Sigmoid colon (tissue), 7 donors: ENCODE measurements around the gene THBS1. TPM values are rescaled to one million over a fixed set of nuclear protein-coding genes. Genes with fewer than 3 reads are reported as not detected.
A peak's percentile ranks its signal among the peaks of the same experiment; 100 is the strongest.

Source experiments
- DNase-seq: peaks from one replicate; pipeline ENCODE4 v3.0.0-alpha.2; 2019
- H3K27ac ChIP-seq, 4 donors: fragments of 200-600 bp; sonication (generic); one replicate each; pipeline ENCODE4 v1.5.1; 2016 to 2019; ENCODE audit warnings: mild to moderate bottlenecking in 1 of 4
- H3K27me3 ChIP-seq, 3 donors: fragments of 200-600 bp; sonication (generic); one replicate each; pipeline ENCODE4 v1.5.1; 2019; ENCODE audit warnings: mild to moderate bottlenecking in 1 of 3
- H3K36me3 ChIP-seq, 4 donors: fragments of 200-600 bp; sonication (generic); one replicate each; pipeline ENCODE4 v1.5.1; 2016 to 2019
- H3K4me1 ChIP-seq, 4 donors: fragments of 200-600 bp; sonication (generic); one replicate each; pipeline ENCODE4 v1.5.1; 2017 to 2019
- H3K4me3 ChIP-seq, 4 donors: fragments of 200-600 bp; sonication (generic); one replicate each; pipeline ENCODE4 v1.5.1; 2017 to 2019; ENCODE audit warnings: mild to moderate bottlenecking in 2 of 4, moderate library complexity in 1 of 4
- H3K9me3 ChIP-seq, 4 donors: fragments of 200-600 bp in 3 of 4; sonication (generic) in 3 of 4; one replicate each; pipeline versions ENCODE4 v1.5.1 to v1.6.1; 2013 to 2019
- EP300 ChIP-seq, 4 donors: sonication (generic); formaldehyde crosslinking; IDR thresholded peaks; one replicate each; pipeline ENCODE4 v1.6.1; 2017; ENCODE audit warnings: antibody characterized with exemption in 4 of 4
- POLR2A ChIP-seq, 2 donors: fragments of 450-650 bp; IDR thresholded peaks; one replicate each; pipeline ENCODE4 v1.6.1; 2016; ENCODE audit warnings: antibody characterized with exemption in 2 of 2, mild to moderate bottlenecking in 2 of 2, moderate library complexity in 2 of 2
- POLR2AphosphoS5 ChIP-seq, 4 donors: sonication (generic); formaldehyde crosslinking; IDR thresholded peaks; one replicate each; pipeline ENCODE4 v1.6.1; 2017; ENCODE audit warnings: antibody characterized with exemption in 4 of 4
- WGBS, 2 donors: extraction: QIAGEN DNeasy Blood & Tissue Kit; methylation state at CpG; one replicate each; pipeline ENCODE4 v1.1.7; 2013; 5-methylcytosine and 5-hydroxymethylcytosine counted together
- intact Hi-C: fragments of 100-400 bp; cut with DNase I; formaldehyde crosslinking; loops from one replicate; pipeline ENCODE4 v1.15.1; 2023
- polyA plus RNA-seq, 3 donors: library from polyadenylated mRNA; stranded (reverse); fragments of 200-250 nt; gene quantifications; one replicate each; pipeline ENCODE4 v1.2.3, GENCODE V29; 2013
- total RNA-seq, 4 donors: library from RNA; depleted of rRNA; stranded (reverse); fragments of >200 nt; gene quantifications; one replicate each; pipeline ENCODE4 v1.1.0, GENCODE V29; 2016
- TF ChIP-seq, protein P1 (sequence below), 4 experiments: fragments of 450-650 bp in 3 of 4; fragments of 200-600 bp in 1 of 4; IDR thresholded peaks; one replicate each; pipeline ENCODE4 v1.5.1; 2016 to 2019; ENCODE audit warnings: antibody characterized with exemption in 4 of 4, mild to moderate bottlenecking in 3 of 4, moderate library complexity in 2 of 4
- donor health status: healthy with polysubstance abuse.
- donor health status: Bipolar disorder and iron deficiency.
- donor health status: healthy.

THBS1 gene
- total and polyA plus RNA-seq, 7 donors, result 13.2 to 3,974 (median 172) TPM

DNA sequence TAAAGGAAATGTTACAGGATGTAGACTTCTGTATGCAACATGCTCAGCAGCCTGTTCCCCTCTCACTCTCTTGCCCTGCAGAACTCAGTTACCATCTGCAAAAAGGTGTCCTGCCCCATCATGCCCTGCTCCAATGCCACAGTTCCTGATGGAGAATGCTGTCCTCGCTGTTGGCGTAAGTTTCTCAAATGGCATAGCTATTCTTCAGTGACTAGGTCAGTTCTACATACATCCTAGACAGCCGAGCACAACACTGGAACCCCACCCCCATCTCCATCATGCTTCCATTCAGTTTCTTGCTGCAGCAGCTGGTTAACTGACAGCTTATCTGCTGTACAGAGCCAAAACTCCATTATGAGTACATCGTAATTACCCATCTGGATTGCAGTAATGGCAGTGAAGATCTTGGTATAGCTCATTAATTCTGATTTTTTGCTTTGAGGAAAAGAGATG, 4.5 kb downstream of the THBS1 start:
- peak overlapping the region; percentile 89 to 97 (median 96) for H3K27ac ChIP-seq
- H3K9me3 ChIP-seq, result no peaks in the 10 kb centered on the region
- intact Hi-C loops, result loop anchor here (10.0 kb wide), 1 partner anchor 271 kb away; no protein-coding TSS in a partner anchor
- peaks cover 59 to 88% (median 64%) of the 10 kb centered on the region in 4 donors for H3K36me3 ChIP-seq
- WGBS, 2 donors, result 19 to 69% methylated on average over 4 of the region's 4 CpGs
- H3K4me1 ChIP-seq, result peaks cover 0 to 88% (median 80%) of the 10 kb centered on the region in 4 donors
- TF ChIP-seq POLR2AphosphoS5 (IDR thresholded peaks at IDR 0.05) (peak in 1 of 4 donors; percentile 34), POLR2A (IDR thresholded peaks at IDR 0.05) (no peak)
- DNase-seq, result no peak
- no peaks in the 10 kb centered on the region for H3K27me3 ChIP-seq
- peak overlapping the region in 1 of 4 donors; percentile 74 for H3K4me3 ChIP-seq

DNA sequence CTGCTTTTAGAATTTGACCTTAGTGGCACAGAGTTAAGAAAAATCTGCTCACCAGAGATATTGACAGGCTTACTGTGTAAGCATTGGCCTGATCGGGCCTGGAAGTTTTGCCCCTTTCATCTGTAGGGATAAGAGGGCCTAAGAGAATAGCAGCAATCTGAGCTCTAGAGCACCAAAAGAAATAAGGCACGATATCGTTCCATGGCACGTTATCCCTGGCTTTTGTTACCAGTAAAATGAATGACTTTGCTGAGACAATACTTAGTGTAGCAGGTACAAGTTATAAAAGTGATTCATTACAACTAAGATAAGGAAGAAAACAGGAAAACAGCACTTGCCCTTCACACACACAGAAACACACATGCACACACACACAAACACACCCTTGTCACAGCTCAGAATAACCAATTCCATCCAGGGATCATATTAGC, 5.0 kb downstream of the THBS1 start:
- no peak for TF ChIP-seq POLR2A (IDR thresholded peaks at IDR 0.05)
- no peak for TF ChIP-seq EP300 (IDR thresholded peaks at IDR 0.05)
- TF ChIP-seq, protein P1, sequence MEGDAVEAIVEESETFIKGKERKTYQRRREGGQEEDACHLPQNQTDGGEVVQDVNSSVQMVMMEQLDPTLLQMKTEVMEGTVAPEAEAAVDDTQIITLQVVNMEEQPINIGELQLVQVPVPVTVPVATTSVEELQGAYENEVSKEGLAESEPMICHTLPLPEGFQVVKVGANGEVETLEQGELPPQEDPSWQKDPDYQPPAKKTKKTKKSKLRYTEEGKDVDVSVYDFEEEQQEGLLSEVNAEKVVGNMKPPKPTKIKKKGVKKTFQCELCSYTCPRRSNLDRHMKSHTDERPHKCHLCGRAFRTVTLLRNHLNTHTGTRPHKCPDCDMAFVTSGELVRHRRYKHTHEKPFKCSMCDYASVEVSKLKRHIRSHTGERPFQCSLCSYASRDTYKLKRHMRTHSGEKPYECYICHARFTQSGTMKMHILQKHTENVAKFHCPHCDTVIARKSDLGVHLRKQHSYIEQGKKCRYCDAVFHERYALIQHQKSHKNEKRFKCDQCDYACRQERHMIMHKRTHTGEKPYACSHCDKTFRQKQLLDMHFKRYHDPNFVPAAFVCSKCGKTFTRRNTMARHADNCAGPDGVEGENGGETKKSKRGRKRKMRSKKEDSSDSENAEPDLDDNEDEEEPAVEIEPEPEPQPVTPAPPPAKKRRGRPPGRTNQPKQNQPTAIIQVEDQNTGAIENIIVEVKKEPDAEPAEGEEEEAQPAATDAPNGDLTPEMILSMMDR (IDR thresholded peaks at IDR 0.05), result no peak
- peak in 2 of 4 donors; percentile 3 to 9 for TF ChIP-seq POLR2AphosphoS5 (IDR thresholded peaks at IDR 0.05)
- intact Hi-C loops, result loop anchor here (10.0 kb wide), 1 partner anchor 271 kb away; no protein-coding TSS in a partner anchor
- Histone ChIP-seq H3K4me3 (peak overlapping the region in 1 of 4 donors; percentile 74), H3K9me3 (no peaks in the 10 kb centered on the region), H3K36me3 (peaks cover 61 to 92% (median 67%) of the 10 kb centered on the region in 4 donors), H3K27ac (peak overlapping the region; percentile 89 to 97 (median 96)), H3K27me3 (no peaks in the 10 kb centered on the region), H3K4me1 (peaks cover 0 to 88% (median 83%) of the 10 kb centered on the region in 4 donors)
- DNase-seq, result no peak
- 19 to 69% methylated on average over 4 of the region's 4 CpGs for WGBS, 2 donors

DNA sequence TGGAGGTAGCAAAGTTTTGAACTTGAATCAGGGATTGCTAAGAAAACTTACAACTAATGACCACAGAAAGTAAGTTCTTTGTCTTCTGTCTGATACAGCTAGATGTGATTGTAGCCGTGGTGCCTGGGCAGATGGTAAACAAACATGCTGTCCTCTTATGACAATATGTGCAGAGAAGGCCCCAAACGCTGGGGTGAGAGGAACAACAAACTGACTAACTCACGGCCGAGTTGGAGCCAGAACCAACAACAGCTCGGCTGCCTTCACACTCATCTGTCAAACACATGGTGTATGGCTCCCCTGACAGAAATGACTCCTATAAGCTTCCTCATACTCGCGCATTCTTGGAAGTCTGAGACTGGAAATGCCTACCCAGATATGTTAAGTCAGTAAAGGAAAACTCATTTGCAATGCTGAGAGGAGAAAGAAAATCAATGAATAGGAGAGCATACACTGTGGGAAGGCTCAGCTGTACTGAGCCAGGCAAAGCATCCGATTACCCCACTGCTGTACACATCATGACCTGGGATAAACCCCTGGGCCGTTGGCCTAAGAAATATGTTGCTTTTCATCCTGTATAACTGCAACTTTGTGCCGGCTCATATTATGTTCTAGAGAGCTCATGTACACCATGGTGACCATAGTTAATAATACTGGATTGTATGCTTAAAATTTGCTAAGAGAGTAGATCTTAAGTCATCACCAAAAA, 5.7 kb downstream of the THBS1 start:
- Histone ChIP-seq H3K4me3 (peak overlapping the region in 1 of 4 donors; percentile 74), H3K9me3 (no peaks in the 10 kb centered on the region), H3K4me1 (peaks cover 0 to 88% (median 86%) of the 10 kb centered on the region in 4 donors), H3K27me3 (no peaks in the 10 kb centered on the region), H3K36me3 (peaks cover 64 to 99% (median 73%) of the 10 kb centered on the region in 4 donors), H3K27ac (peak overlapping the region; percentile 89 to 97 (median 96))
- whole genome bisulfite sequencing, 2 donors, result 18 to 59% methylated on average over 10 of the region's 10 CpGs
- TF ChIP-seq POLR2AphosphoS5 (IDR thresholded peaks at IDR 0.05), result peak in 3 of 4 donors; percentile 6 to 18 (median 7)
- TF ChIP-seq, protein P1 (IDR thresholded peaks at IDR 0.05), result no peak
- no peak for TF ChIP-seq POLR2A (IDR thresholded peaks at IDR 0.05)
- no peak for DNase-seq
- intact Hi-C loops, result loop anchor here (10.0 kb wide), 1 partner anchor 272 kb away; no protein-coding TSS in a partner anchor

DNA sequence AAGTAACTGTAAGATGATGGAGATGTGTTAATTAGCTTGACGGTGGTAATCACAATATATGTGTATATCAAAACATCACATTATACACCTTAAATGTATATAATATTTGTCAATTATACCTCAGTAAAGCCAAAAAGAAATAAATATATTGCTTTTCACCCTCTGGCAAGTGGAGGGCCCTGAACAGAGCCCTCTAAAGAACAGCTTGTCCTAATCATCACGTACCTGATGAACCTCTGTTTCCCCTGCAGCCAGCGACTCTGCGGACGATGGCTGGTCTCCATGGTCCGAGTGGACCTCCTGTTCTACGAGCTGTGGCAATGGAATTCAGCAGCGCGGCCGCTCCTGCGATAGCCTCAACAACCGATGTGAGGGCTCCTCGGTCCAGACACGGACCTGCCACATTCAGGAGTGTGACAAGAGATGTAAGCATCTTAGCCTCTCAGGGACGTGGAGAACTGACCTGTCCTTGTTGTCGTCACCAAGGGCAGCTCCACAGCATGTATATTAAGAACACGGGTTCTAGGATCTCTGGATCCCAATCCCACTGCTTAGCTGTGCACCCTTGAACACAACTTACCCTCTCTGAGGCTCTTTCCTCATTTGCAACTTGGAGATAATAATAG, 6.3 kb downstream of the THBS1 start:
- TF ChIP-seq POLR2A (IDR thresholded peaks at IDR 0.05), result no peak
- TF ChIP-seq POLR2AphosphoS5 (IDR thresholded peaks at IDR 0.05), result peak in 3 of 4 donors; percentile 4 to 38 (median 23)
- peak overlapping the region in 1 of 4 donors; percentile 74 for H3K4me3 ChIP-seq
- H3K27ac ChIP-seq, result peak overlapping the region; percentile 89 to 97 (median 96)
- peaks cover 64 to 100% (median 75%) of the 10 kb centered on the region in 4 donors for H3K36me3 ChIP-seq
- 49 to 86% methylated on average over 17 of the region's 17 CpGs for WGBS, 2 donors
- H3K9me3 ChIP-seq, result no peaks in the 10 kb centered on the region
- peaks cover 0 to 84% (median 82%) of the 10 kb centered on the region in 4 donors for H3K4me1 ChIP-seq
- no peak for DNase-seq
- intact Hi-C loops, result loop anchor here (10.0 kb wide), 1 partner anchor 272 kb away; no protein-coding TSS in a partner anchor
- no peaks in the 10 kb centered on the region for H3K27me3 ChIP-seq

DNA sequence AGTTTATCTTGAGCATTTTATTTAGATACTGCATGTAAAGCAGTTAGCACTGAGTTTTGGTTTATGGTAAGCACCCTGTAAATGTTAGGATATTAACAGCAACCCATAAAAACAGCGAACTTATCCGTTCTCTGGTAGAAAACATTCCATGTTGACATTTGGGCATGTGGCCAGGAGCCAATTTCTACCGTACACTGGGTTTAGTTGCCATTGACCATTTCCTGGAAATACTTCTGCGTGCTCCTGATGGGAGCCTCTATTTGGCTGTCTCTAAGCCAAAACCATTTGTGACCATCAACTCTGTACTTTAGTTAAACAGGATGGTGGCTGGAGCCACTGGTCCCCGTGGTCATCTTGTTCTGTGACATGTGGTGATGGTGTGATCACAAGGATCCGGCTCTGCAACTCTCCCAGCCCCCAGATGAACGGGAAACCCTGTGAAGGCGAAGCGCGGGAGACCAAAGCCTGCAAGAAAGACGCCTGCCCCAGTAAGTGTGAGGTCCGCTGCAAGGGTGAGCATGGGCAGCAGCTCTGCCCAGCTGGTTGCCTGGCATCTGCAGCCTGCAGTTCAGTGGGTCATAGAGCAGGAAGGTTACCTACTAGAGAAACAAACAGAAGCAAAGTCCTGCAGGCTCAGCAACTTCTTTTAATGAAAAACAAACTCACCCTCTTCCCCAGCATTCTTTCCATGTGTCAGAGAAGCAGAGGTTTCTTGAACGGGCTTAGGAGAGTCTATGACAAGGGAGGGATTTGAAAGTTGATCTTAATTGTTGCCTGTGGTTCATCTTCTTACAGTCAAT, 7.1 kb downstream of the THBS1 start:
- Histone ChIP-seq H3K9me3 (no peaks in the 10 kb centered on the region), H3K27ac (peak overlapping the region; percentile 89 to 97 (median 96)), H3K36me3 (peaks cover 61 to 100% (median 82%) of the 10 kb centered on the region in 4 donors), H3K4me1 (peaks cover 0 to 80% (median 76%) of the 10 kb centered on the region in 4 donors), H3K4me3 (no peak overlapping the region), H3K27me3 (no peaks in the 10 kb centered on the region)
- TF ChIP-seq POLR2A (IDR thresholded peaks at IDR 0.05) (no peak), EP300 (IDR thresholded peaks at IDR 0.05) (no peak), POLR2AphosphoS5 (IDR thresholded peaks at IDR 0.05) (peak in 2 of 4 donors; percentile 11 to 25)
- TF ChIP-seq, protein P1 (IDR thresholded peaks at IDR 0.05), result no peak
- no peak for DNase-seq
- intact Hi-C loops, result loop anchor here (10.0 kb wide), 1 partner anchor 273 kb away; no protein-coding TSS in a partner anchor
- 26 to 66% methylated on average over 13 of the region's 13 CpGs for WGBS, 2 donors
